HuH-7 (cell line): ENCODE measurements around the gene IQSEC3.
A peak's percentile ranks its signal among the peaks of the same experiment; 100 is the strongest.
"Not testable (repeated sequence)": the region's sequence is repeated elsewhere in the genome, so short reads cannot be mapped to it uniquely, and the experiment has no call there.

ENCODE experiments used
- DNase-seq: peaks from one replicate; pipeline ENCODE4 v3.0.0; 2011; ENCODE audit warnings: low spot score

Gene IQSEC3

DNA sequence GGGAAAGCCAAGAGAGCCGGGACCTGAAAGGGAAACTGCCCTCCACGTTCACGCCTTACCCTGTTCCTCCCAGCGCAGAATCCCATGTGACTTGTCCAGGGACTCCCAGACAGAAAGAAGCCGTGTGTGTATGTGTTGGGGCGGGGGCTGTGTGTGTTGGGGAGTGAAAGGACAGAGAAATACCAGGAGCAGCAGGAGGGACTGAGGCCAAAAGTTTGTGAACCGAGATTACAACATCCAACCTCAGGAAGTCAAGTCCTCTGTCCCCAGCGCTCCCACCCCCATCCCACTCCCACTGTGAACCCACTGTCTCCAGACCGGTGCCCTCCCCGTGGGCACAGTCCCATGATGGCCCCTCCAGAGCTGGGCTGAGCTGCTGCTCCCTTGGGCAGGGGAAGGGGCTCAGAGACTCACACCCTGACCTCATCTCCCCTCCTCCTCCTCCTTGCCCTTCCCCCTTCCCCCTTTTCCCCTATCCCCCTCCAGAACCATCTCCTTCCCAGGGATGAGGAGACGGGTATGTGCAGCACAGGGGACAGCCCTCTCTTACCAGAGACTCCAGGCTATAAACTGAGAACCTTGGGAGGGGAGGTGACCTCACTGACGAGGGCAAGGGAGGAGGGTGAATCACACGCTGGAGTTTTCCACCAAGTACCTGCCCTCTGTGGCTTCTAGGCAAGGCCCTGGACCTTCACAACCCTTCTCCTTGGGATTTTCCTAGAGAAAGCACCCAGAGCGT, 147.6 kb downstream of the IQSEC3 start, which contains the start of gene SLC6A12:
SLC6A12 (minus strand) TSS at position 155 of the 739 bp plus-strand sequence. CDS start 4,171 bp downstream, outside the sequence.
- no peak for DNase-seq

DNA sequence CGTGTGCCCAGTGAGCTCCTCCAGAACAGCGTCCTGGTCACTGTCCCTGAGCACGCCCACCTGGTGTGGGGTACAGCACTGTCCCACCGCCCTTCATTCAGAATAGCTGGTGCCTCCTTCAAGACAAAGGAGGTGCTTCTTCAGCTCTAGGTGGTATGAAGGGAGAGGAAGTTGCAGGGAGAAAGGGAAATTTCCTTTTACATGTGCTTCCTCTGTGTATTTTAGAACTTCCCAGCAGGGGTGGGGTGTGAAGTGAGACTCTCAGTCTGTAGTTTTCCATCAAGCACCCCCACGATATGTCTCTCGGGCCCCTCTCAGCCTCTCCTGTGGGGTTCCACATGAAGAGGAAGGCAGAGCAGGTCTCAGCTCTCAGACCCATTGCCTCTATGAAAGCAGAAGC, 148.5 kb downstream of the IQSEC3 start:
- DNase-seq = no peak

DNA sequence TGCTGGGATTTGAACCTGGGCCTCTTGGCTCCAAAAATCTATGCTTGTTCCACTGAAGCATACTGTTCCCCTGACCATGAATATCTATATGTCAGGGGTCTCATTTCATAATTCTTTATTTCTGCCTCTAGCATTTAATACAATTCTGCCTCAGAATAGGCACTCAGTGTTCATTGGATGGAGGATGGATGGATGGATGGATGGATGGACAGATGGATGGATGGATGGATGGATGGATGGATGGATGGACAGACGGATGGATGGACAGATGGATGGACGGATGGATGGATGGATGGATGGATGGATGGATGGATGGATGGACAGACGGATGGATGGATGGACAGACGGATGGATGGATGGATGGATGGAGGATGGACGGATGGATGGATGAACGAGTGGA, 150.5 kb downstream of the IQSEC3 start:
- DNase-seq = not testable (repeated sequence)

DNA sequence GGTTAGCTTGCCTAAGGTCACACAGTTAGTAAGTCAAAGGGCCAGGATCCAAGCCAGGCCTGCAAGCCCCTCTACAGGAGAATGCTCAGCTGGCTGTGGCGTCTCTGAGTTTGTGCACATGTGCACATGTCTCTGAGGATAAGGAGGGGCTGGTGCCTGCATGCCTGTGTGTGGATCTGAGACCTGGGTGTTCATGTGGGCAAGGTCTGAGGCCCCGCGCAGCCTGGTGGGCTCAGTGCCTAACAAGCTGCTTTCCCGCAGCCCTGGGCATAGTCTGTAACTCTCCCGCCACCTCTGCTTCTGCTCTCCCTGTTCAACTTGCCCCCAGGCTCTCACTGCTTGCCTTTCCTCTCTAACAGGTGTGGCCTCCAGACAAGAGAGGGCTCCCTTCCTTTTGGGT, 151.7 kb downstream of the IQSEC3 start:
- DNase-seq = no peak

DNA sequence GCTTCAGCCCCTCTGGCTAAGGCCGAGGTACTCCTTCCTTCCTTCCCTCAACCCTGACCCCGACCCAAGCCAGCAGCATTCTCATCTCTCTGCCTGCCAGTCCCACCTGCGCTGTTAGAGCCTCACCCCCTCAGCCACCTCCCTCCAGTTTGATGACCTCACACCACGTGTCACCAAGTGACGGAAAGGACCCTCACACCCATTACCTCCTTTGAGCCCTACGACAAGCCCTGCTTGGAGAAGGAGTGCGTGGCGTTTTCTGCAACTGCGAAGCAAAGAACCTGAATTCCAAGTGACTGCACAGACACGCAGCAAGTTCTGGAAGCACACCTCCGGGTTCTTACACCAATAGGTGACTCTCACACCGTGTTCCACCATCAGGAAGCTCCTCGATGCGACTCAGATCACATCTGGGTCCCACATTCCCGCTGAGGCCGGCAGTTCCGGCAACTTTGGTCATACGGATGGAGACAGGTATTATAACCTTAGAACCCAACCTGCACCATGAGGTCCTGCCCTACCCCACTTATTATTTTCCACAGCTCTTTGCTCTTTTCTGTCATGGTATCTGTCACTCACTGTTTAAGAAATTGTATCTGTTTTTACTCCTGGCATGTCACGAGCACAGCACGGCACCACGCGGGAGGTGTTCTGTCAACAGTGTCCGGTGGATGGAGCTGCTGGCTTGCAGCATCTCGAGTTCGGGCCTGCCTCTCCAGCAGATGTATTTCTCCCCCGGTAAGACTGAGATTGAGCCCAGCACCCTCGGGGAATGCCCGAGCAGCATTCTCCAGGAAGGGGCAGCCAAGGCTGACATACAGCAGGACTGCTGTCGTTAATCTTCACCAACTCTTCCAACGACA, 152.4 kb downstream of the IQSEC3 start:
- DNase-seq = no peak

DNA sequence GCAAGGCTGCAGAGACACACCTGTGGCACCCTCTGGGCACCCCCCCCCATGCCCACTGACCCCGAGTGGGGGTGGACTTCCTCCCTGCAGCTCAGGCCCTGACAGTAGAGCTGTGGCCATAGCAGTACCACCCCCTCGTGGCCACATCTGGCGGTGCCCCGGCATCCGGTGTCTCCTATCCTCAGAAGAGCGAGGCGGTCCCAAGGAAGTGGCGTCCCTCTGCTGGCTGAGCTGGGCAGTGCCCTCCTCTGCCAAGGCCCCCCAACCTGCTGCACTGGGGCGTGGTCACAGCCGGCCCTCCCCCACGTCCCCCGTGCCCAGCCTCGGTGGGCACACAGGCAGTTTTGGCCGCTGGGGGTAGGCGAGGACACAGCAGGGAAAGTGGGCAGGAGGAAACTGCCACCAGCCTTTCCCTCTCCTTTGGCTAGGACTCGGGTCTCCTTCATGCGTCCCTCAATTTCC, 153.4 kb downstream of the IQSEC3 start:
- peak; percentile 82 for DNase-seq

DNA sequence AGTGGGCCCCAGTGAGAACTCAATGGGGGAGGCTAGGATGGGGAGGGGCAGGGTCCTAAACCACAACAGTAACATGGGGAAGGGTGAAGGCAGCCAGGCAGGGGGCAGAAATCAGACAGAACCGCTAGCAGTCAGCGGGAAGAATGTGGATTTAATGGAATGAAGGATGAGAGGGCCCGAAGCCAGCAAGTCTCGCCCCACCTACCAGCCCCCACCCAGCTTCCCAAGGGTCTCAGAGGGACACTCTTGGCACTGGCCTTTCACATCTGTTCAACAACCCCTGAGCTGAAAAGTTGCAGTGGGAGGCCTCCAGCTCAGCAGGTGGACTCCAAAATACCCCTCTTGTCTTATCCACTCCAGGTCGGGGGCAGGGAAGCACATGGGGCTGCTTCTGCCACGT, 153.9 kb downstream of the IQSEC3 start:
- no peak for DNase-seq

DNA sequence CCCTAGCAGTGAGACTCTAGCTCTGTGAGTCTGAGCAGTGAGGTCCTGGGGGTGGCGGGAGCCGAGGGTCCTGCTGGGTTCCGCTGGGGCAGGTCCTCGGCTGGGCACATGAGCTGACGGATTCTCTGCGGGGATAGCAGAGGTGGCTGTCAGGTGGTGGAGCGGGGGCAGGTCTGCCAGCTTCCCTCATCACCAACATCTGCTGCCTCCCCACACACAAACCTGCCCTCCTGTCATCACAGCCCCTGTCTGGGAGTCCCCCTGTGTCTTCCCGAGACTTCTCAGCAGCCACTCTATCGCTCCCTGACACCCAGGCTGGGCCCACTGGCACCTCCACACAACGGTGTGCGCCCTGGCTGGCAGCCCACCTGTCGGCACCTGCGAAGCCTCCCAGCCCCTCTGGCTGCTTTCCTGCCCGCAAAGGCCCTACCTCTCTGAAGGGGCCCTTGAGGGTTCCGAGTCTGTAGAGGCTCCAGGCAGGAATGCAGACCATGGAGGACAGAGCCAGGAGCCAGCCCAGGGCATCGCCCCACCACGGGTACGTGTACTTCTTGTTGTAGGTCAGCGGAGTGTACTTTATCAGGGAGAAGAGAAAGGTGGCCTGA, 154.5 kb downstream of the IQSEC3 start:
- no peak for DNase-seq

DNA sequence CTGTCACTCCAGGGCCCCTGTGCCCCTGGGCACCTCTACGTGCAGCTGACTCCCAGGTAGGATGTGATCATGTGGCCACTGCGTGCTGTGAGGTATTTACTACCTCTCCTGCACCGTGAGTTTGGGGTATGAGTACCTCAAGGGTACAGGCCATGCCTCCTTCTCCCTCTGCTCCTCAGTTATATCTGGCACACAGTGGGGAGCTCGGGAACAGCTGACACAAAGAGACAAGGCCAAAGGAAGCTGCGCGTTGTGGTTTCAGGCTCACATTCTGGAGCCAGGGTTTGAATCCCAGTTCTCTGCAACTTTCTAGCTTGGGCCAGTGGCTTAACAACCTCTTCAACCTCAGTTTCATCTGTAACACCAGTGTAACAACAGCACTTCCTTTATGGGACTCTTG, 155.2 kb downstream of the IQSEC3 start:
- DNase-seq = no peak

DNA sequence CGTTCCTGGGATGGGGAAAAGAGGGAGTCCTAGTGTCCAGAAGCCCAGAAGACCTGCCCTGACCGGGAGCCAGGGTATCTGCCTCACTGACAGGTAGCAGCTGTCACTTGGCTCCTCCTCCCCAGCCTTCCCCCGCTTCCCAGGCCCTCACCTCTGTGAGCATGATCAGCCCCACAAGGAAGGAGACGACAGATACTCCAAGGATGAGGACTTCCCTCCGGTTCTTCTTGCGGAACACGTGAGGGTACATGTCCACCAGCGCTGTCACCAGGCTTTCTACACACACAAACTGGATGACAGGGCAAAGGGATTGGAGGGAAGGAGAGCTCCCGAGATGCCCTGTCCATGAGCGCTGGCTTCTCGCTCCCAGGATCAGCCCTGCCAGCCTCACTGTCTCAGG, 157.3 kb downstream of the IQSEC3 start:
- DNase-seq = no peak

DNA sequence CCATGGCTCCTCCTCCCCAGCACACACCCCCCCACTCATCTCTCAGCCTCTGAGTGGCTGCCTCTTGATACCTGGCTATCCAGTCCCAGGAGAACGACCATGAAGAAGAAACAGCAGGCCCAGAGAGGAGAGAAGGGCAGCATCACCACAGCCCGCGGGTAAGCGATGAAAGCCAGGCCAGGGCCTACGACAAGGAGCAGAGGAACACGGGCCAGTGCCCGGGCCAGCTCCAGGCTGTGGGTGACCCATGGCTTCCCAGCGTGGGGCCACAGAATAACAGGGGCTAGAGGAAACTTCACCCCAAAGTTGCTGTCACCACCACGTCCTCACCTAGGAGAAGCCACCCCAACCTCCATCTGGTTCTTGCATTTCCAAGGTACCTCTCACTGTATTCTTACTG, 157.8 kb downstream of the IQSEC3 start:
- no peak for DNase-seq

DNA sequence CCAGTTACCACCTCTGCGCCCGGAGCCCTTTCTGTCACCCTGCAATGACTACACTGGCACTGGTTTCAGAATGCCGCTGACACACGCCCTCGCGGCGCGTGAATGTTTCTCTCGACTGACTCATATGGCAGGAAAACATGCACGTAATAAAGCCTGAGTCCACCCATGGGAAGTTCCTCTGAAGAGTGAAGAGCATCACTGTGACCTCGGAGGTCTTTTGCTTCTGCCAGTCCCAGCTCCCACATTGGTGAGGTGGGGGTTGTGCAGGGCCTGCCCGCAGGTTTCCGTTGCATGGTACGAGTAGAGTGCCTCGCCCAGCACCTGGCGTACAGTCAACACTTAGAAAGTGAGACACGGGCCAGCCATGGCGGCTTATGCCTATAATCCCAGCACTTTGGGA, 158.4 kb downstream of the IQSEC3 start:
- DNase-seq = no peak

DNA sequence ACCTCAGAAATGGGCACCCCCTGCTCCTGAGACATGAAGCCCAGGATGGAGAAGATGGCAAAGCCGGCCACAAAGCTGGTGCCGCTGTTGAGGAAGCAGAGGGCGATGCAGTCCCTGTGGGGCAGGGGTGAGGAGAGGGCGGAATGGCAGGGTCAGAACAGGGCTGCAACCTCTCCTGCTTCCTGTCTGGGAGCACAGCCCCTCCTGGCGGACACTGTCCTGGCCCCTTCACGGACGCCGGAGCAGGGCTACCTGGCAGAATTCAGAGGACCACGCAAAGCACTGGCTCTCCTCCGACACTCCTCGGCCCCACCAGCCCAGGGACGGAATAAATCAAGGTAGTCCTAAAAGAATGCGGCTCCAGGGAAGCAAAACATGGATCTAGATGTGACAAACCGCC, 159.8 kb downstream of the IQSEC3 start:
- no peak for DNase-seq

DNA sequence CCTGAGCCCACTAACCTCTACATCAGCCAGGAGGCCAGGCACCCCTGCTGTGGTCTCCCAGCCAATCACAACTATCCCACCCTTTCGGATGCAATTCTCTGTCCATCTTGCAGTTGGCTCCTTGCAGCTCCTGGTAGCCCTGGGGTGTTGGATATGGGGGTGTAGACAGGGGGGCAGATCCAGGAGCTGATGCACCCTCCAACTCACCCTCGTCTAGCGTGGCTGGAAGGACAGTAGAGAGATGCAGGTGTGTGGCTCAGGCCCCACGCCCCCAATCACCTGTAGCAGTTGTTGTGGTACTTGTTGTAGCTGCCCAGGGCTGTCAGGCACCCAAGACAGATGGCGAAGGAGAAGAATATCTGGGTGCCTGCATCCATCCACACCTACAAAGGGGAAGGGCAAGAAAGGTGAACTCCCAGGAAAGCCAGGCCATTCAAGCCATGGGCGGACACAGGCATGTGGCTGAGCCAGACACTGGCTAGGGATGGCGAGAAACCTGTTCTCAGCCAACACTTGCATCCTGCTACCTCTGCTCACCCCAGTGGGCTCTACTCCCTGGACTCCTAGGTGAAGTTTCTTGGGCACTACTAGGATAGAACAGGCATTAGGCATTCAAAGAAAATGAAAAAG, 160.8 kb downstream of the IQSEC3 start:
- DNase-seq = no peak
